Left ventricle myocardium superior (tissue), 1 donor: ENCODE measurements around the gene BMP4. TPM values are rescaled to one million over a fixed set of nuclear protein-coding genes. Genes with fewer than 3 reads are reported as not detected.

ENCODE experiments used
- ATAC-seq: fragments of 200-7000 bp; cut with Tn5 transposase; one replicate; pipeline ENCODE4 v1.9.1; 2020; ENCODE audit warnings: mild to moderate bottlenecking, moderate library complexity
- DNase-seq: peaks from one replicate; pipeline ENCODE4 v3.0.0-alpha.2; 2020
- intact Hi-C: fragments of 100-400 bp; cut with micrococcal nuclease; formaldehyde crosslinking; loops from one replicate; pipeline ENCODE4 v1.11.0; 2022
- total RNA-seq: library from RNA; stranded (reverse); fragmentation: NEBNext Ultra II Directional; extraction: Animal tissue kit (Norgen Biotek cat#: 25700); gene quantifications from one replicate; pipeline ENCODE4 v1.2.1, GENCODE V29; 2021
- donor health status: DM: no; HTN: yes; CAD: no; lungs with severe emphysema.

BMP4 gene
- total RNA-seq, 1 donor from 2014 or later = 7.1 TPM

- DNase-seq = no peak
- ATAC-seq = no peak
- intact Hi-C loops = no loop called here
These were observed 12.1 kb upstream of the BMP4 start for GRCh38 chr14:53968726-53969125.

- ATAC-seq (no peak), DNase-seq (no peak)
- intact Hi-C loops = no loop called here
These were observed 11.0 kb upstream of the BMP4 start for GRCh38 chr14:53967606-53968005.

GRCh38 chr14:53964249-53964648 lies 7.6 kb upstream of the BMP4 start:
- intact Hi-C loops = no loop called here
- DNase-seq (no peak), ATAC-seq (no peak)

- intact Hi-C loops = no loop called here
- DNase-seq = peak; percentile 48
- ATAC-seq = peak; percentile 89
These were observed 6.9 kb upstream of the BMP4 start for GRCh38 chr14:53963320-53964227.

GRCh38 chr14:53962953-53963319 lies 6.3 kb upstream of the BMP4 start:
- intact Hi-C loops = no loop called here
- DNase-seq (no peak), ATAC-seq (no peak)

GRCh38 chr14:53958628-53959027 lies 2.0 kb upstream of the BMP4 start:
- ATAC-seq (no peak), DNase-seq (no peak)
- intact Hi-C loops = no loop called here

- ATAC-seq (no peak), DNase-seq (no peak)
- intact Hi-C loops = no loop called here
These were observed 1.1 kb upstream of the BMP4 start for GRCh38 chr14:53957739-53958138.

- DNase-seq = peak; percentile 85
- intact Hi-C loops = no loop called here
- ATAC-seq = peak; percentile 49
These were observed 776 bp downstream of the BMP4 start for GRCh38 chr14:53955671-53956426.

- ATAC-seq (no peak), DNase-seq (no peak)
- intact Hi-C loops = no loop called here
These were observed 1.4 kb downstream of the BMP4 start for GRCh38 chr14:53955229-53955556.

GRCh38 chr14:53954551-53955228 lies 1.9 kb downstream of the BMP4 start:
- intact Hi-C loops = no loop called here
- DNase-seq = peak; percentile 68

GRCh38 chr14:53953828-53954550 lies 2.6 kb downstream of the BMP4 start:
- peak; percentile 20 for ATAC-seq
- peak; percentile 64 for DNase-seq
- intact Hi-C loops = no loop called here

More at GRCh38 chr14:53954551-53955228, 1.9 kb downstream of the BMP4 start:
- peak; percentile 9 for ATAC-seq

GRCh38 chr14:53953002-53953827 lies 3.4 kb downstream of the BMP4 start:
- DNase-seq (peak; percentile 91), ATAC-seq (peak; percentile 87)
- intact Hi-C loops = no loop called here

- intact Hi-C loops = no loop called here
- no peak for DNase-seq
These were observed 4.1 kb downstream of the BMP4 start for GRCh38 chr14:53952533-53952932.

GRCh38 chr14:53951627-53952303 lies 4.9 kb downstream of the BMP4 start:
- peak; percentile 35 for DNase-seq
- no peak for ATAC-seq

More at GRCh38 chr14:53952533-53952932, 4.1 kb downstream of the BMP4 start:
- no peak for ATAC-seq

GRCh38 chr14:53951243-53951626 lies 5.4 kb downstream of the BMP4 start:
- intact Hi-C loops = no loop called here
- no peak for DNase-seq
- no peak for ATAC-seq

More at GRCh38 chr14:53951627-53952303, 4.9 kb downstream of the BMP4 start:
- intact Hi-C loops = no loop called here

- intact Hi-C loops = no loop called here
- ATAC-seq (no peak), DNase-seq (no peak)
These were observed 6.4 kb downstream of the BMP4 start for GRCh38 chr14:53950031-53950793.

GRCh38 chr14:53949201-53949600 lies 7.4 kb downstream of the BMP4 start:
- DNase-seq (no peak), ATAC-seq (no peak)
- intact Hi-C loops = no loop called here
